GM21723 (cell line): Measurements from ENCODE around the gene PCDHGB5.
"Not testable (repeated sequence)": the region's sequence is repeated elsewhere in the genome, so short reads cannot be mapped to it uniquely, and the experiment has no call there.

ENCODE experiments used
- ATAC-seq: cut with Tn5 transposase; IDR thresholded peaks from one replicate; pipeline ENCODE4 v1.9.1; 2021; ENCODE audit warnings: mild to moderate bottlenecking, moderate library complexity; ENCODE audit not compliant: unreplicated experiment

Gene PCDHGB5

DNA sequence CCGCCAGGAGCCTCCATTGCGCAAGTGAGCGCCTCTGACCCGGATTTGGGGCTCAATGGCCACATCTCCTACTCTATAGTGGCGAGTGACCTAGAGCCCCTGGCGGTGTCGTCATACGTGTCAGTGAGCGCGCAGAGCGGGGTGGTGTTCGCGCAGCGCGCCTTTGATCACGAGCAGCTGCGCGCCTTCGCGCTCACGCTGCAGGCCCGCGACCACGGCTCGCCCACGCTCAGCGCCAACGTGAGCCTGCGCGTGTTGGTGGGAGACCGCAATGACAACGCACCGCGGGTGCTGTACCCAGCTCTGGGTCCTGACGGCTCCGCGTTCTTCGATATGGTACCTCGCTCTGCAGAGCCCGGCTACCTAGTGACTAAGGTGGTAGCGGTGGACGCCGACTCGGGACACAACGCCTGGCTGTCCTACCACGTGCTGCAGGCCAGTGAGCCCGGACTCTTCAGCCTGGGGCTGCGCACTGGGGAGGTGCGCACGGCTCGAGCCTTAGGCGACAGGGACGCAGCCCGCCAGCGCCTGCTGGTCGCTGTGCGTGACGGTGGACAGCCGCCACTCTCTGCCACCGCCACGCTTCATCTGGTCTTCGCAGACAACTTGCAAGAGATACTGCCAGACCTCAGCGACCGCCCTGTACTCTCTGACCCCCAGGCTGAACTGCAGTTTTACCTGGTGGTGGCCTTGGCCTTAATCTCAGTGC, 12.0 kb downstream of the PCDHGB5 start:
- no peak for ATAC-seq

DNA sequence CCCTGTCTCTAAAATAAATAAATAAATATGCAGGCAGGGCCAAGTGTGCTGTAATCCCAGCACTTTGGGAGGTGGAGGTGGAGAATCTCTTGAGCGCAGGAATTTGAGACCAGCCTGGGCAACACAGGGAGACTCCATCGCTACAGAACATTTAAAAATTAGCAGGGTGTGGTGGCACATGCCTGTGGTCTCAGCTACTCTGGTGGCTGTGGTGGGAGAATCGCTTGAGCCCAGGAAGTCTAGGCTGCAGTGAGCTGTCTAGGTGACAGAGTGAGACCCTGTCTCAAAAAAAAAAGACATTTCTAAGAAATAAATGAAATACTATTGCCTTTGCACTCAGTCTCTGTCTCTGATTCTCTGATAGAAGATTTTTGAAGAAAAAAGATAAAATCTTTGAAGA, 13.8 kb downstream of the PCDHGB5 start:
- no peak for ATAC-seq

DNA sequence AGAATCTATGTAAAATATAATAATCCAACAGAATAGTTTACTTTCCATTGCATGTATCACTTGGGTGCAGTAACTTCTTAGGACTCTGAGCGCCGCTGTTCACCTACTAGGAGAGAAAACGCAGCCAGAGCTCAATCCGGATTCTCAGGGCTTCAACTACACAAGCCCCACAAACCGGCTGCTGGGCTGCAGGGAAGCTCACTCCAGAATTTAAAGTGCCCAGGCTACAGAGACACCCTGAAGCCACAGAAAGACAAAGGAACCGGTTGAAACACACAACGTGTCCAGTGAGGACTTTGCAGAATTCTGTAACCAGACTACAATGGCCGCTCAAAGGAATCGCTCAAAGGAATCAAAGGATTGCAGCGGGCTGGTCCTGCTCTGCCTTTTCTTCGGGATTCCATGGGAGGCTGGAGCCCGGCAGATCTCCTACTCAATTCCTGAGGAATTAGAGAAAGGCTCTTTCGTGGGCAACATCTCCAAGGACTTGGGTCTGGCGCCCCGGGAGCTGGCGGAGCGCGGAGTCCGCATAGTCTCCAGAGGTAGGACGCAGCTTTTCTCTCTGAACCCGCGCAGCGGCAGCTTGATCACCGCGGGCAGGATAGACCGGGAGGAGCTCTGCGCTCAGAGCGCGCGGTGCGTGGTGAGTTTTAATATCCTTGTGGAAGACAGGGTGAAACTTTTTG, 15.2 kb downstream of the PCDHGB5 start, which contains the start of gene PCDHGA10:
Gene PCDHGA10, plus strand, starts transcription at position 134 of the 686 bp plus-strand sequence. Its CDS starts 189 bp downstream, at position 323.
- peak; percentile 78 for ATAC-seq

DNA sequence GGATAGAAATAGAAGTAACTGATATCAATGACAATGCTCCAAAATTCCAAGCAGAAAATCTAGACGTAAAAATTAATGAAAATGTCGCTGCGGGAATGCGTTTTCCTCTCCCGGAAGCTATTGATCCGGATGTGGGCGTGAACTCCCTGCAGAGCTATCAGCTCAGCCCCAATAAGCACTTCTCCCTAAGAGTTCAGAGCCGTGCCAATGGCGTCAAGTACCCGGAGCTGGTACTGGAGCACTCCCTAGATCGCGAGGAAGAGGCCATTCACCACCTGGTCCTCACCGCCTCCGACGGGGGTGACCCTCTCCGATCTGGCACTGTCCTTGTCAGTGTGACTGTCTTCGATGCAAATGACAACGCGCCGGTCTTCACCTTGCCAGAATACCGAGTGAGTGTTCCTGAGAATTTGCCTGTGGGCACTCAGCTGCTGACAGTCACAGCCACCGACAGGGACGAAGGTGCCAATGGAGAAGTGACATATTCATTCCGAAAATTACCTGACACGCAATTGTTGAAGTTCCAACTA, 15.9 kb downstream of the PCDHGB5 start:
- no peak for ATAC-seq

DNA sequence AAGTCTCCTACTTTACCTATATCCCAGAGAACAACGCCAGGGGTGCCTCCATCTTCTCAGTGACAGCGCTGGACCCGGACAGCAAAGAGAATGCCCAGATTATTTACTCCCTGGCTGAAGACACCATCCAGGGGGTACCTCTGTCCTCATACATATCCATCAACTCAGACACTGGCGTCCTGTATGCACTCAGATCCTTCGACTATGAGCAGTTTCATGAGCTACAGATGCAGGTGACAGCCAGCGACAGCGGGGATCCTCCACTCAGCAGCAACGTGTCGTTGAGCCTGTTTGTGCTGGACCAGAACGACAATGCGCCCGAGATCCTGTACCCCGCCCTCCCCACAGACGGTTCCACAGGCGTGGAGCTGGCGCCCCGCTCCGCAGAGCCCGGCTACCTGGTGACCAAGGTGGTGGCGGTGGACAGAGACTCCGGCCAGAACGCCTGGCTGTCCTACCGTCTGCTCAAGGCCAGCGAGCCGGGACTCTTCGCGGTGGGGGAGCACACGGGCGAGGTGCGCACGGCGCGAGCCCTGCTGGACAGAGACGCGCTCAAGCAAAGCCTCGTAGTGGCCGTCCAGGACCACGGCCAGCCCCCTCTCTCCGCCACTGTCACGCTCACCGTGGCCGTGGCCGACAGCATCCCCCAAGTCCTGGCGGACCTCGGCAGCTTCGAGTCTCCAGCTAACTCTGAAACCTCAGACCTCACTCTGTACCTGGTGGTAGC, 17.0 kb downstream of the PCDHGB5 start:
- ATAC-seq, result not testable (repeated sequence)

DNA sequence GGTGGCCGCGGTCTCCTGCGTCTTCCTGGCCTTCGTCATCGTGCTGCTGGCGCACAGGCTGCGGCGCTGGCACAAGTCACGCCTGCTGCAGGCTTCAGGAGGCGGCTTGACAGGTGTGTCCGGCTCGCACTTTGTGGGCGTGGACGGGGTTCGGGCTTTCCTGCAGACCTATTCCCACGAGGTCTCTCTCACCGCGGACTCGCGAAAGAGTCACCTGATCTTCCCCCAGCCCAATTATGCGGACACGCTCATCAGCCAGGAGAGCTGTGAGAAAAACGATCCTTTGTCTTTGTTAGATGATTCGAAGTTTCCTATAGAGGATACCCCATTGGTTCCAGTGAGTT, 17.5 kb downstream of the PCDHGB5 start:
- not testable (repeated sequence) for ATAC-seq

DNA sequence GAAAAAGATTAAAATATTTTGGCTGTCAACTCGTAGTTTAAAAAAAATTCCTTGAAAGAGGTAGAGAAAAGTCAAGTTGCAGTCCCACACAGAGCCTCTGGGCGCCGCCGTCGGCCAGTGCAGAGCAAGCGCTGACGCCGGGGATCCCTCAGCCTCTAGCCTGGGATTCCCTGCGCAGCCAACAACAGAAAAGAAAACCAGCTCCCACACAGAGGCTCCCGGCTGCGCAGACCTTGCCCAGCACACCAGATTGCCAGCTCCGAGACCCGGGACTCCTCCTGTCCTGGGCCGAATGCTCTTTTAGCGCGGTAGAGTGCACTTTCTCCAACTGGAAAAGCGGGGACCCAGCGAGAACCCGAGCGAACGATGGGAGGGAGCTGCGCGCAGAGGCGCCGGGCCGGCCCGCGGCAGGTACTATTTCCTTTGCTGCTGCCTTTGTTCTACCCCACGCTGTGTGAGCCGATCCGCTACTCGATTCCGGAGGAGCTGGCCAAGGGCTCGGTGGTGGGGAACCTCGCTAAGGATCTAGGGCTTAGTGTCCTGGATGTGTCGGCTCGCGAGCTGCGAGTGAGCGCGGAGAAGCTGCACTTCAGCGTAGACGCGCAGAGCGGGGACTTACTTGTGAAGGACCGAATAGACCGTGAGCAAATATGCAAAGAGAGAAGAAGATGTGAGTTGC, 19.9 kb downstream of the PCDHGB5 start, which contains the start of gene PCDHGB7:
Gene PCDHGB7, plus strand, starts transcription at position 184 of the 679 bp plus-strand sequence. Its CDS starts 183 bp downstream, at position 367.
- ATAC-seq, result peak; percentile 74

DNA sequence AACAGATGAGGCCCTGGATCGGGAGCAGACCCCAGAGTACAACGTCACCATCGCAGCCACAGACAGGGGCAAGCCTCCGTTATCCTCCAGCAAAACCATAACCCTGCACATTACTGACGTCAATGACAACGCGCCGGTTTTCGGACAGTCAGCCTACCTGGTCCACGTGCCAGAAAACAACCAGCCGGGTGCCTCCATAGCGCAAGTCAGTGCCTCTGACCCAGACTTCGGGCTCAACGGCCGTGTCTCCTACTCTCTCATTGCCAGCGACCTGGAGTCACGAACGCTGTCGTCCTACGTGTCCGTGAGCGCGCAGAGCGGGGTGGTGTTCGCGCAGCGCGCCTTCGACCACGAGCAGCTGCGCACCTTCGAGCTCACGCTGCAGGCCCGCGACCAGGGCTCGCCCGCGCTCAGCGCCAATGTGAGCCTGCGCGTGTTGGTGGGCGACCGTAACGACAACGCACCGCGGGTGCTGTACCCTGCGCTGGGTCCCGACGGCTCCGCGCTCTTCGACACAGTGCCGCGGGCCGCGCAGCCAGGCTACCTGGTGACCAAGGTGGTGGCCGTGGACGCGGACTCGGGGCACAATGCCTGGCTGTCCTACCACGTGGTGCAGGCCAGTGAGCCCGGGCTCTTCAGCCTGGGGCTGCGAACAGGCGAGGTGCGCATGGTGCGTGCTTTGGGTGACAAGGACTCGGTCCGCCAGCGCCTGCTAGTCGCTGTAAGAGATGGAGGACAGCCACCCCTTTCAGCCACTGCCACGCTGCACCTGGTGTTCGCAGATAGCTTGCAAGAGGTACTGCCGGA, 21.5 kb downstream of the PCDHGB5 start:
- ATAC-seq, result no peak

DNA sequence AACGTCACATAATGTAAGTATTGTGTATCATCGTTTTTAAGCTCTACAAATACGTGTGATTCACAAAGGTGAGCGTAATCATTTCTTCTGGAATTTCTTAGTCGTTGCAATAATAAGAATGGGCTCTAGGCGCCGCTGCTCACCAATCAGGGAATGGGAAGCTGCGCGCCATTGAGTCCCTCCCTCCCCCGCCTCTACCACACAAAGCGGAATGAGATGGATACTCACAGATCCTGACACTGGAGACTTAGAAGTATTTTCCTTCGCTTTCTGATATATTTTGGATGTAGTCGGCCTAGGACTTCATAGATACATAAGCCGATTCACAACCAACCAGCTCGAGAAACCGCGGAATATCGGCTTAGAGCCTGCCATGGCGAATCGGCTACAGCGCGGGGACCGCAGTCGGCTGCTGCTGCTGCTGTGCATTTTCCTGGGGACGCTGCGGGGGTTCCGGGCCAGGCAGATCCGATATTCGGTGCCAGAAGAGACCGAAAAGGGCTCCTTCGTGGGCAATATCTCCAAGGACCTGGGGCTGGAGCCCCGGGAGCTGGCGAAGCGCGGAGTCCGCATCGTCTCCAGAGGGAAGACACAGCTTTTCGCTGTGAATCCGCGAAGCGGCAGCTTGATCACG, 23.2 kb downstream of the PCDHGB5 start, which contains the start of gene PCDHGA11:
Gene PCDHGA11, plus strand, starts transcription at position 197 of the 634 bp plus-strand sequence. Its CDS starts 177 bp downstream, at position 374.
- no peak for ATAC-seq

DNA sequence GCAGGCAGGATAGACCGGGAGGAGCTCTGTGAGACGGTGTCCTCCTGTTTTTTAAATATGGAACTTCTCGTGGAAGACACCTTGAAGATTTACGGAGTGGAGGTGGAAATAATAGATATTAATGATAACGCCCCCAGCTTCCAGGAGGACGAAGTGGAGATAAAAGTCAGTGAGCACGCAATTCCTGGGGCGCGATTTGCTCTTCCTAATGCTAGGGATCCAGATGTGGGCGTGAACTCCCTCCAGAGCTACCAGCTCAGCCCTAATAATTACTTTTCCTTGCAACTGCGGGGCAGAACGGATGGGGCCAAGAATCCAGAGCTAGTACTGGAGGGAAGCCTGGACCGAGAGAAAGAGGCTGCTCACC, 23.7 kb downstream of the PCDHGB5 start:
- ATAC-seq, result no peak

DNA sequence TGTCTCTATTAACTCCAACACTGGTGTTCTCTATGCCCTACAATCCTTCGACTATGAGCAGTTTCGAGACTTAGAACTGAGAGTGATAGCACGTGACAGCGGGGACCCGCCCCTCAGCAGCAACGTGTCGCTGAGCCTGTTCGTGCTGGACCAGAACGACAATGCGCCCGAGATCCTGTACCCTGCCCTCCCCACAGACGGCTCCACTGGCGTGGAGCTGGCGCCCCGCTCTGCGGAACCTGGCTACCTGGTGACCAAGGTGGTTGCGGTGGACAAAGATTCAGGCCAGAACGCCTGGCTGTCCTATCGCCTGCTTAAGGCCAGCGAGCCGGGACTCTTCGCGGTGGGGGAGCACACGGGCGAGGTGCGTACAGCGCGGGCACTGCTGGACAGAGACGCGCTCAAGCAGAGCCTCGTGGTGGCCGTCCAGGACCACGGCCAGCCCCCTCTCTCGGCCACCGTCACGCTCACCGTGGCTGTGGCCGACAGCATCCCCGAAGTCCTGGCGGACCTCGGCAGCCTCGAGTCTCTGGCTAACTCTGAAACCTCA, 25.1 kb downstream of the PCDHGB5 start:
- ATAC-seq, result no peak

DNA sequence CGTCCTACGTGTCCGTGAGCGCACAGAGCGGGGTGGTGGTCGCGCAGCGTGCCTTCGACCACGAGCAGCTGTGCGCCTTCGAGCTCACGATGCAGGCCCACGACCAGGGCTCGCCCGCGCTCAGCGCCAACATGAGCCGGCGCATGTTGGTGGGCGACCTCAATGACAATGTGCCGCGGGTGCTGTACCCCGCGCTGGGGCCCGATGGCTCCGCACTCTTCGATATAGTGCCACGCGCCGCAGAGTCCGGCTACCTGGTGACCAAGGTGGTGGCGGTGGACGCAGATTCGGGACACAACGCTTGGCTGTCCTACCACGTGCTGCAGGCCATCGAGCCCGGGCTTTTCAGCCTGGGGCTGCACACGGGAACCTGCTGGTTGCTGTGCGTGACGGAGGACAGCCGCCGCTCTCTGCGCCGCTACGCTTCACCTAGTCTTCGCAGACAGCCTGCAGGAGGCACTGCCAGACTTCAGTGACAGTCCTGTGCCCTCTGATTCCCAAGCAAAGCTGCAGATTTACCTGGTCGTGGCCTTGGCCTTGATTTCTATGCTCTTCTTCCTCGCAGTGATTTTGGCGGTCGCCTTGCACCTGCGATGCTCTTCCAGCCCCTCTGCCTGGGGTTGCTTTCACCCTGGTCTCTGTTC, 30.2 kb downstream of the PCDHGB5 start:
- ATAC-seq, result no peak

DNA sequence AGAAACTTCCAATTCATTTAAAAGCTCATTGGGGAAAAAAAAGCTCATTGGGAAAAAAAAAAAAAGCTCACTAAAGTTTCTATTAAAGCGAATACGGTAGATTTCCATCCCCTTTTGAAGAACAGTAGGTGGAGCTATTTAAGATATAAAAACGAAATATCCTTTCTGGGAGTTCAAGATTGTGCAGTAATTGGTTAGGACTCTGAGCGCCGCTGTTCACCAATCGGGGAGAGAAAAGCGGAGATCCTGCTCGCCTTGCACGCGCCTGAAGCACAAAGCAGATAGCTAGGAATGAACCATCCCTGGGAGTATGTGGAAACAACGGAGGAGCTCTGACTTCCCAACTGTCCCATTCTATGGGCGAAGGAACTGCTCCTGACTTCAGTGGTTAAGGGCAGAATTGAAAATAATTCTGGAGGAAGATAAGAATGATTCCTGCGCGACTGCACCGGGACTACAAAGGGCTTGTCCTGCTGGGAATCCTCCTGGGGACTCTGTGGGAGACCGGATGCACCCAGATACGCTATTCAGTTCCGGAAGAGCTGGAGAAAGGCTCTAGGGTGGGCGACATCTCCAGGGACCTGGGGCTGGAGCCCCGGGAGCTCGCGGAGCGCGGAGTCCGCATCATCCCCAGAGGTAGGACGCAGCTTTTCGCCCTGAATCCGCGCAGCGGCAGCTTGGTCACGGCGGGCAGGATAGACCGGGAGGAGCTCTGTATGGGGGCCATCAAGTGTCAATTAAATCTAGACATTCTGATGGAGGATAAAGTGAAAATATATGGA, 32.8 kb downstream of the PCDHGB5 start, which contains the start of gene PCDHGA12:
Gene PCDHGA12, plus strand, starts transcription at position 176 of the 782 bp plus-strand sequence. Its CDS starts 253 bp downstream, at position 429.
- peak; percentile 89 for ATAC-seq

DNA sequence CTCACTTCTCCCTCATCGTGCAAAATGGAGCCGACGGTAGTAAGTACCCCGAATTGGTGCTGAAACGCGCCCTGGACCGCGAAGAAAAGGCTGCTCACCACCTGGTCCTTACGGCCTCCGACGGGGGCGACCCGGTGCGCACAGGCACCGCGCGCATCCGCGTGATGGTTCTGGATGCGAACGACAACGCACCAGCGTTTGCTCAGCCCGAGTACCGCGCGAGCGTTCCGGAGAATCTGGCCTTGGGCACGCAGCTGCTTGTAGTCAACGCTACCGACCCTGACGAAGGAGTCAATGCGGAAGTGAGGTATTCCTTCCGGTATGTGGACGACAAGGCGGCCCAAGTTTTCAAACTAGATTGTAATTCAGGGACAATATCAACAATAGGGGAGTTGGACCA, 33.5 kb downstream of the PCDHGB5 start:
- peak; percentile 36 for ATAC-seq

DNA sequence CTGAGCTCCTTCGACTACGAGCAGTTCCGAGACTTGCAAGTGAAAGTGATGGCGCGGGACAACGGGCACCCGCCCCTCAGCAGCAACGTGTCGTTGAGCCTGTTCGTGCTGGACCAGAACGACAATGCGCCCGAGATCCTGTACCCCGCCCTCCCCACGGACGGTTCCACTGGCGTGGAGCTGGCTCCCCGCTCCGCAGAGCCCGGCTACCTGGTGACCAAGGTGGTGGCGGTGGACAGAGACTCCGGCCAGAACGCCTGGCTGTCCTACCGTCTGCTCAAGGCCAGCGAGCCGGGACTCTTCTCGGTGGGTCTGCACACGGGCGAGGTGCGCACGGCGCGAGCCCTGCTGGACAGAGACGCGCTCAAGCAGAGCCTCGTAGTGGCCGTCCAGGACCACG, 34.6 kb downstream of the PCDHGB5 start:
- ATAC-seq, result not testable (repeated sequence)

DNA sequence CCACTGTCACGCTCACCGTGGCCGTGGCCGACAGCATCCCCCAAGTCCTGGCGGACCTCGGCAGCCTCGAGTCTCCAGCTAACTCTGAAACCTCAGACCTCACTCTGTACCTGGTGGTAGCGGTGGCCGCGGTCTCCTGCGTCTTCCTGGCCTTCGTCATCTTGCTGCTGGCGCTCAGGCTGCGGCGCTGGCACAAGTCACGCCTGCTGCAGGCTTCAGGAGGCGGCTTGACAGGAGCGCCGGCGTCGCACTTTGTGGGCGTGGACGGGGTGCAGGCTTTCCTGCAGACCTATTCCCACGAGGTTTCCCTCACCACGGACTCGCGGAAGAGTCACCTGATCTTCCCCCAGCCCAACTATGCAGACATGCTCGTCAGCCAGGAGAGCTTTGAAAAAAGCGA, 35.0 kb downstream of the PCDHGB5 start:
- ATAC-seq, result not testable (repeated sequence)

DNA sequence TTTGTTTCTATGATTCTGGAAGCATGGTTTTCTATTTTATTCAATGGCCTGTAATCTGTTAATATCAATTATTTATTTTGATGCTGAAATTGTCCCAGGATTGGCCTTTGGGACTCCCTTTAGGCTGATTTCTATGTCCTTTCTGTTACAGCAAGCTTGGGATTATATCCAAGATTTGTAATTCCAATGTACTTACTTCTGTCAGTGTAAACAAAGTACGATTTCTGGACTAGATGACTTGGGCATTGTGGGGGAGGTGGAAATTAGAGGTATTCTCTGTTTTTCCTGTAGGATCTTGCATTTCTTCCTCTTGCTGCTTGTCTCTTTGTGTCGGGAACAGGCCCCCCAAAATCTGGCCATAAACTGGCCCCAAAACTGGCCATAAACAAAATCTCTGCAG, 36.3 kb downstream of the PCDHGB5 start:
- no peak for ATAC-seq

DNA sequence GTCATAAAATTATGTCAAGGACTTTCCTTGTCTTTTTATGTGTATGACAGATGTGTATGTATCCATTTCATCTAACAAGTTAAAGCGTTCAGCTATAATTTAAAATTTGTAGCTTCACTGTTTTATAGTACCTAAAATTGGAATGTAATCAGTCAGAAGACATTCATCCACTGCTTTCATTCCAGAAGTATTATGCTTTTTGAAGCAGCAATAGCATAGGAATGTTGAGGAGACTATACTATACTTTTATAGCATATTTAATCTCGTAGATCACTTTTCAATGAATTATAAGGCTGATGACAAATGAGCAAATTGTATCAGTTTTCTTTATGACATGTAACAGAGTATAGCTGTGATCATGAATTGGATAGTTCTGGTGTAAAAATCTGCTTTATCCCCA, 39.5 kb downstream of the PCDHGB5 start:
- ATAC-seq, result no peak
